Neural progenitor cell (in vitro differentiated cells): ENCODE results near the gene STAMBP. TPM values are rescaled to one million over a fixed set of nuclear protein-coding genes. Genes with fewer than 3 reads are reported as not detected.

Experiments
- DNase-seq: peaks from one replicate; pipeline ENCODE4 v3.0.0-alpha.2; 2016; ENCODE audit warnings: low spot score
- H2AFZ ChIP-seq: fragments of 200-600 bp; sonication (generic); replicated peaks from 2 replicates; pipeline ENCODE4 v1.6.1; 2016; ENCODE audit warnings: antibody characterized with exemption
- H3F3A ChIP-seq: fragments of 200-600 bp; sonication (generic); 2 replicates; pipeline ENCODE4 v1.6.1; 2016; ENCODE audit warnings: antibody characterized with exemption, low read depth
- H3K27ac ChIP-seq: fragments of 200-600 bp; sonication (generic); 2 replicates; pipeline ENCODE4 v1.5.1; 2016; ENCODE audit warnings: mild to moderate bottlenecking
- H3K27me3 ChIP-seq: fragments of 200-600 bp; sonication (generic); 2 replicates; pipeline ENCODE4 v1.6.1; 2016; ENCODE audit warnings: mild to moderate bottlenecking, moderate library complexity
- H3K36me3 ChIP-seq: fragments of 200-600 bp; sonication (generic); 2 replicates; pipeline ENCODE4 v1.5.1; 2016
- H3K4me1 ChIP-seq: fragments of 200-600 bp; sonication (generic); 2 replicates; pipeline ENCODE4 v1.6.1; 2016; ENCODE audit warnings: mixed run types
- H3K4me2 ChIP-seq: fragments of 200-600 bp; sonication (generic); 2 replicates; pipeline ENCODE4 v1.6.1; 2016
- H3K4me3 ChIP-seq: fragments of 200-600 bp; sonication (generic); 2 replicates; pipeline ENCODE4 v1.5.1; 2016
- H3K79me2 ChIP-seq: fragments of 200-600 bp; sonication (generic); 2 replicates; pipeline ENCODE4 v1.6.1; 2016; ENCODE audit warnings: low read depth
- H3K9ac ChIP-seq: fragments of 200-600 bp; sonication (generic); 2 replicates; pipeline ENCODE4 v1.6.1; 2016
- H3K9me3 ChIP-seq: fragments of 200-600 bp; sonication (generic); 2 replicates; pipeline ENCODE4 v1.5.1; 2016; ENCODE audit warnings: low read depth
- H4K20me1 ChIP-seq: fragments of 200-600 bp; sonication (generic); 2 replicates; pipeline ENCODE4 v1.6.1; 2016; ENCODE audit warnings: low read depth
- H3K27ac Mint-ChIP-seq: 3 replicates; pipeline ENCODE4 v1.8.0; 2021; ENCODE audit warnings: mixed read lengths
- H3K27me3 Mint-ChIP-seq: 2 replicates; pipeline ENCODE4 v1.8.0; 2022; ENCODE audit warnings: low read depth, mild to moderate bottlenecking, inconsistent platforms, moderate library complexity, mixed read lengths; ENCODE audit not compliant: insufficient read depth
- H3K36me3 Mint-ChIP-seq: 3 replicates; pipeline ENCODE4 v1.8.0; 2021; ENCODE audit warnings: mixed read lengths
- H3K4me1 Mint-ChIP-seq: 3 replicates; pipeline ENCODE4 v1.8.0; 2021; ENCODE audit warnings: mixed read lengths
- H3K4me3 Mint-ChIP-seq: 3 replicates; pipeline ENCODE4 v1.8.0; 2021; ENCODE audit warnings: mild to moderate bottlenecking, moderate library complexity, mixed read lengths
- H3K9me3 Mint-ChIP-seq: 3 replicates; pipeline ENCODE4 v1.8.0; 2020; ENCODE audit warnings: mixed read lengths
- EZH2 ChIP-seq: fragments of 200-600 bp; sonication (generic); IDR thresholded peaks from 2 replicates; pipeline ENCODE4 v1.6.1; 2017; ENCODE audit warnings: antibody characterized with exemption, mild to moderate bottlenecking, moderate library complexity
- EZH2phosphoT487 ChIP-seq: fragments of 200-600 bp; sonication (generic); IDR thresholded peaks from 2 replicates; pipeline ENCODE4 v1.6.1; 2017; ENCODE audit warnings: antibody characterized with exemption
- total RNA-seq: library from RNA; depleted of rRNA; stranded (reverse); fragments of >200 nt; gene quantifications from 2 replicates; pipeline ENCODE4 v1.2.3, GENCODE V29; 2015; ENCODE audit warnings: low replicate concordance
- TF ChIP-seq, protein P1 (sequence below): fragments of 200-600 bp; sonication (generic); IDR thresholded peaks from 2 replicates; pipeline ENCODE4 v1.5.1; 2017; ENCODE audit warnings: antibody characterized with exemption, mild to moderate bottlenecking

The STAMBP gene
- total RNA-seq, 1 donor from 2014 or later = 77.3 TPM

DNA sequence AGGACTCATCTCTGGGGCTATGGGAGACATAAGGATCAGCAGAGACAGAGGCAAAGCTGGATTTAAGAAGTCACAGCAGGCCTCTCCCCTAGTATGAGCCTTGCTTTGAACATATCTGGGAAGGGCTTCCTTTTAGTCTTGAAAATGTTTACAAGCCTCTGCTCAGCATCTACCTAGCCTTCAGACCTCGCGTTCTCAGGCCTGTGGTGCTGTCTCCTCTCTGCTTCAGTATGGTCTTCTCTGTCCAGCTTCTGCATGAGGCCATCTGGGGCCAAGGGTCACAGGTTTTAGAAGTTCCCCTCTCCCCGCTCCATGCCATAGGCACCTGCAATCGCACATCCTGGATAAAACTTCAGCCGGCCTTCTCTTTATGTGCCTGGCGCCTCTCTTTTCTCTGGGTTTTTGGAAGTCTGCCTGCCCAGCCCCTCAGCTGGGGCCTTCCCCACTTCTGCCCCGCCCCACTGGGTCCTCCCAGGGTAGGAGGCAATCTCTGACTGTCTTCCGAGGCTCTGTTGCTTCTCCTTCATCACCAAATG is 71.1 kb downstream of the STAMBP start:
- TF ChIP-seq EZH2 = no peak
- TF ChIP-seq, protein P1, sequence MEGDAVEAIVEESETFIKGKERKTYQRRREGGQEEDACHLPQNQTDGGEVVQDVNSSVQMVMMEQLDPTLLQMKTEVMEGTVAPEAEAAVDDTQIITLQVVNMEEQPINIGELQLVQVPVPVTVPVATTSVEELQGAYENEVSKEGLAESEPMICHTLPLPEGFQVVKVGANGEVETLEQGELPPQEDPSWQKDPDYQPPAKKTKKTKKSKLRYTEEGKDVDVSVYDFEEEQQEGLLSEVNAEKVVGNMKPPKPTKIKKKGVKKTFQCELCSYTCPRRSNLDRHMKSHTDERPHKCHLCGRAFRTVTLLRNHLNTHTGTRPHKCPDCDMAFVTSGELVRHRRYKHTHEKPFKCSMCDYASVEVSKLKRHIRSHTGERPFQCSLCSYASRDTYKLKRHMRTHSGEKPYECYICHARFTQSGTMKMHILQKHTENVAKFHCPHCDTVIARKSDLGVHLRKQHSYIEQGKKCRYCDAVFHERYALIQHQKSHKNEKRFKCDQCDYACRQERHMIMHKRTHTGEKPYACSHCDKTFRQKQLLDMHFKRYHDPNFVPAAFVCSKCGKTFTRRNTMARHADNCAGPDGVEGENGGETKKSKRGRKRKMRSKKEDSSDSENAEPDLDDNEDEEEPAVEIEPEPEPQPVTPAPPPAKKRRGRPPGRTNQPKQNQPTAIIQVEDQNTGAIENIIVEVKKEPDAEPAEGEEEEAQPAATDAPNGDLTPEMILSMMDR = no peak
- TF ChIP-seq EZH2phosphoT487 = no peak
- H3K4me1 Mint-ChIP-seq = peaks cover 4% of the 10 kb centered on the region
- Histone ChIP-seq H3F3A (no peaks in the 10 kb centered on the region), H3K9me3 (no peaks in the 10 kb centered on the region), H3K4me3 (no peak overlapping the region), H3K79me2 (no peaks in the 10 kb centered on the region), H3K27me3 (no peaks in the 10 kb centered on the region), H3K36me3 (no peaks in the 10 kb centered on the region), H3K4me2 (no peak overlapping the region), H3K4me1 (peaks cover 12% of the 10 kb centered on the region), H4K20me1 (no peaks in the 10 kb centered on the region), H3K27ac (no peak overlapping the region), H3K9ac (no peak overlapping the region), H2AFZ (peak overlapping the region; percentile 42)
- H3K27me3 Mint-ChIP-seq = peaks cover 3% of the 10 kb centered on the region
- H3K27ac Mint-ChIP-seq = no peak overlapping the region
- no peaks in the 10 kb centered on the region for H3K9me3 Mint-ChIP-seq
- no peak overlapping the region for H3K4me3 Mint-ChIP-seq
- H3K36me3 Mint-ChIP-seq = no peaks in the 10 kb centered on the region
- no peak for DNase-seq

DNA sequence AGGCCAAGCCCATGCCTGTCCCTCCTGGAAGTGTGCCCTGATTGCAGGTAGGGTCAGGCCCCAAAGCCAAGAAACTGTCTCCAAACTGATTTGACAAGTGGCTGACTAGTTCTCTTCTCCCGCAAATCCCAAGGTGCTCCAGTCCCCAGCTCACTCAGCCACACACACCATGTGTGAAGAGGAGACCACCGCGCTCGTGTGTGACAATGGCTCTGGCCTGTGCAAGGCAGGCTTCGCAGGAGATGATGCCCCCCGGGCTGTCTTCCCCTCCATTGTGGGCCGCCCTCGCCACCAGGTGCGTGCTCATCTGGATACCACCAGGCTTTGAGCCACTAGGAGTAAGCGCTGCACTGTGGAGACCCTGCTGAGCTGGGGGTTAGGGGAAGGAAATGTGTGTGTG is 72.4 kb downstream of the STAMBP start:
- TF ChIP-seq EZH2 = no peak
- TF ChIP-seq, protein P1 = no peak
- no peak for TF ChIP-seq EZH2phosphoT487
- Mint-ChIP-seq H3K9me3 (no peaks in the 10 kb centered on the region), H3K27me3 (peaks cover 3% of the 10 kb centered on the region)

DNA sequence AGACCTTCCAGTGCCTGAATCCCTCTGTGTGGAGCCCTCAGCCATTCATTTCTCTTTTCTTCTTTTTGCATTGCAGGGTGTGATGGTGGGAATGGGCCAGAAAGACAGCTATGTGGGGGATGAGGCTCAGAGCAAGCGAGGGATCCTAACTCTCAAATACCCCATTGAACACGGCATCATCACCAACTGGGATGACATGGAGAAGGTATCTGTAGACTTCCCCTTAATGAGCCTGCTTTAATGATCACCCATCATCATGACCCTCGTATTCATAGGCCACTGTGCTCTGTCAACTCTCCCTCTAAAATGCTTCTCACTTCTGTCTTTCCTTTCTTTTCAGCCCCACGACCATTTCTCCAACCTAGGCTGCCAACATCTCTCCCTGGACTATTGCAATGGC is 73.5 kb downstream of the STAMBP start:
- Histone ChIP-seq H2AFZ (peak overlapping the region; percentile 63), H3K79me2 (no peaks in the 10 kb centered on the region), H3K27ac (no peak overlapping the region), H3K9me3 (no peaks in the 10 kb centered on the region), H3K4me2 (no peak overlapping the region), H4K20me1 (no peaks in the 10 kb centered on the region), H3K36me3 (no peaks in the 10 kb centered on the region), H3K4me1 (peaks cover 1% of the 10 kb centered on the region), H3K4me3 (no peak overlapping the region), H3K27me3 (no peaks in the 10 kb centered on the region), H3K9ac (no peak overlapping the region), H3F3A (no peaks in the 10 kb centered on the region)
- TF ChIP-seq, protein P1 = no peak
- TF ChIP-seq EZH2 (no peak), EZH2phosphoT487 (no peak)
- Mint-ChIP-seq H3K36me3 (no peaks in the 10 kb centered on the region), H3K4me1 (peaks cover 1% of the 10 kb centered on the region), H3K4me3 (no peak overlapping the region), H3K9me3 (peaks cover 2% of the 10 kb centered on the region), H3K27me3 (peaks cover 3% of the 10 kb centered on the region), H3K27ac (no peak overlapping the region)
- no peak for DNase-seq

More for the DNA sequence above, 72.4 kb downstream of the STAMBP start:
- peaks cover 12% of the 10 kb centered on the region for H3K4me1 ChIP-seq
- DNase-seq = no peak
- no peak overlapping the region for H3K4me2 ChIP-seq
- H3K27me3 ChIP-seq = no peaks in the 10 kb centered on the region
- H3K79me2 ChIP-seq = no peaks in the 10 kb centered on the region
- Mint-ChIP-seq H3K4me3 (no peak overlapping the region), H3K4me1 (peaks cover 4% of the 10 kb centered on the region), H3K36me3 (no peaks in the 10 kb centered on the region), H3K27ac (no peak overlapping the region)
- no peak overlapping the region for H3K27ac ChIP-seq
- no peak overlapping the region for H2AFZ ChIP-seq
- H3K9me3 ChIP-seq = no peaks in the 10 kb centered on the region
- no peaks in the 10 kb centered on the region for H3K36me3 ChIP-seq
- no peaks in the 10 kb centered on the region for H3F3A ChIP-seq
- no peak overlapping the region for H3K9ac ChIP-seq
- H4K20me1 ChIP-seq = no peaks in the 10 kb centered on the region
- H3K4me3 ChIP-seq = no peak overlapping the region
